AG04449 (cell line): ENCODE measurements around the gene CCDC170.

Experiments
- CTCF ChIA-PET: fragments of 350-600 bp; formaldehyde crosslinking; extraction: SDS; loops from one replicate; lab custom pipeline; 2021; ENCODE audit warnings: antibody characterized with exemption; lab: Yijun Ruan, JAX
- POLR2A ChIA-PET: fragments of 400-600, 350-600 bp; formaldehyde crosslinking; extraction: SDS; loops from one replicate; lab custom pipeline; 2020; ENCODE audit warnings: antibody characterized with exemption, inconsistent platforms; lab: Yijun Ruan, JAX
- DNase-seq: peaks from one replicate; pipeline ENCODE4 v3.0.0-alpha.2; 2010; ENCODE audit warnings: low read depth, low spot score
- H3K4me3 ChIP-seq: 2 replicates; pipeline ENCODE4 v1.5.1; 2011; ENCODE audit warnings: low read depth, mild to moderate bottlenecking, control low read depth, low read length
- CTCF ChIP-seq: IDR thresholded peaks from one replicate; pipeline ENCODE4 v1.5.1; 2011; ENCODE audit warnings: mild to moderate bottlenecking, moderate library complexity, low read length, control low read depth, inconsistent platforms; ENCODE audit not compliant: insufficient read depth; ENCODE audit errors: missing control alignments

CCDC170 gene

GRCh38 chr6:151497905-151498304 is 4.1 kb downstream of the CCDC170 start:
- no peak for DNase-seq
- TF ChIP-seq CTCF, result no peak
- ChIA-PET POLR2A (no interaction called here), CTCF (no interaction called here)
- H3K4me3 ChIP-seq, result no peak overlapping the region

GRCh38 chr6:151498327-151498726 is 4.5 kb downstream of the CCDC170 start:
- POLR2A ChIA-PET, result no interaction called here
- no peak for TF ChIP-seq CTCF
- no peak overlapping the region for H3K4me3 ChIP-seq
- DNase-seq, result no peak
- CTCF ChIA-PET, result no interaction called here

- POLR2A ChIA-PET, result no interaction called here
- CTCF ChIA-PET, result no interaction called here
- no peak for DNase-seq
- H3K4me3 ChIP-seq, result no peak overlapping the region
- TF ChIP-seq CTCF, result no peak
Measured at GRCh38 chr6:151499551-151499950, 5.7 kb downstream of the CCDC170 start.

- H3K4me3 ChIP-seq, result no peak overlapping the region
- ChIA-PET POLR2A (no interaction called here), CTCF (no interaction called here)
- no peak for DNase-seq
- no peak for TF ChIP-seq CTCF
Measured at GRCh38 chr6:151501511-151502136, 7.8 kb downstream of the CCDC170 start.

GRCh38 chr6:151502499-151502898 is 8.7 kb downstream of the CCDC170 start:
- CTCF ChIA-PET, result no interaction called here
- DNase-seq, result no peak
- TF ChIP-seq CTCF, result no peak
- POLR2A ChIA-PET, result no interaction called here
- H3K4me3 ChIP-seq, result no peak overlapping the region

GRCh38 chr6:151506761-151507160 is 12.9 kb downstream of the CCDC170 start:
- ChIA-PET CTCF (no interaction called here), POLR2A (no interaction called here)
- TF ChIP-seq CTCF, result no peak
- H3K4me3 ChIP-seq, result no peak overlapping the region
- no peak for DNase-seq
